Measurements from ENCODE around the gene GSE1.

Gene GSE1

DNA sequence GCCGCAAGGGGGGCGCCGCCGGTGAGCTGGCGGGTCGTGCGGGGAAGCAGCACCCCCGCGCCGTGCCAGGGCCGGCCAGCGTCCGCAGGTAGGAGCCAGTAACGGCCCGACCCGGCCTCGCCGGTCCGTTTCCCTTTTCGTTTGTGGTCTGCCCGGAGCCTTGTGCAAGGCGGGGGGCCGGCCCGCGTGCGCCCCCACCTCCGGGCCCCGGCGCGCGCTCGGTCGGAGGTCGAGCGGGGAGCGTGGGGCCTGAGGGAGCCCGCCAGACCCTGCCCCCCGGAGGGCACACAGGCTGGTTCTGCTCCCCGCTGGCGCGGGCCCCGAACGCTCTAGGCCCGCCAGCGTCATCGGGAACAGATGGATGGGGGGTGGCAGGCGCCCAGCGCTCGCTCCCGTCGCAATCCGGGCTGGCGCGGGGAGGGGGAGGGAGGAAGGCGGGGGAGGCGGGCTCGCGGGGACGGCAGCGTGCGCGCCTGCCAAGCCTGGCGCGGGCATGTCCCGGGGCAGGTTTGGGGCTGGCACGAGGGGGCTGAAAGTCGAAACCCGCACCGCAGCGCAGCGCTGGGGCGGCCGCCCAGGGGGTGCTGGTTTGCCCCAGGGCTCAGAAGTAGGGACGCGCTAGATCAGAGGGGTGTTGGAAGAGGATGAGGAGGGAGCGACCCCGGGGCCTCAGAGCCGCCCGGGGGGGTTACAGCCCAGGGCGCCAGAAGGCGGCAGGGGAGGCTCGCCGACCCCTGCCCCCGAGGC lies 1.5 kb upstream of the GSE1 start:
- Histone ChIP-seq H3K4me1 (ENCODE audit: control insufficient read depth, low read depth, low read length) (peaks cover 38% of the 10 kb centered on the region), H3K27ac (ENCODE audit: low read length) (no peak overlapping the region), H3K9ac (ENCODE audit: low read length) (peak overlapping the region; percentile 59), H3K27me3 (ENCODE audit: control insufficient read depth, insufficient read depth, low read length) (peaks cover 17% of the 10 kb centered on the region), H3K9me3 (ENCODE audit: control insufficient read depth, low read depth, low read length) (no peaks in the 10 kb centered on the region), H3K4me3 (ENCODE audit: low read length) (peak overlapping the region; percentile 62), H3K36me3 (ENCODE audit: control insufficient read depth, low read depth, low read length) (no peaks in the 10 kb centered on the region)

DNA sequence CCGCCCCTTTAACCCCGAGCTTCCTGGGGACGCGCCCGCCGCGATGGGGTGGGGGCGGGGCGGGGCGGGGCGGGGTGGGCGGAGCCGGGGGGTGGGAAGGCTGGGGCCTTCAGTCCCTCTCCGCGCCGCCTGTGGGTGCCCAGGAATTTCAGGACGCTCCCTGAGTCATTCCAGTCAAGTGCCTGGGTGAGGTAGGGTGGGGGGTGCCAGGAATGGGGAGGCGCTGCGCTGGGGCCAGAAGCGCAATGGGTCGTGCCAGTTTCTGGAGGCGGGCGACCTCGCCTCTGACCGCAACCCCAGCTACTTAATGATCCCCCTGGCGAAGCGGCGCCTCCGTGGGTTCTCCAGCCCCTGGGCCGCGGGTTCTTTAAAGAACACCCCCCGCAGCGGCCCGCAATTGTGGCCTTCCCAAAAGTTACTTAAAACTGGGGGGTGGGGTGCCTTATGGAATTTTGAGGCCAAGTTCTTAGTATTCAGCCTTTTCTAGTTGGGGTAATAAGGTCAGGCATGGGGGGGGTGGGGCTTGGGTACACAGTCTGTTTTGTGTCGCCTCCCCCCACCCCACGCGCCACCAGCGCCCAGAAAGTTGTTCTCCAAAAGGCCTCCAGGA lies 826 bp upstream of the GSE1 start:
- Histone ChIP-seq H3K27ac (ENCODE audit: low read length) (no peak overlapping the region), H3K9me3 (ENCODE audit: control insufficient read depth, low read depth, low read length) (no peaks in the 10 kb centered on the region), H3K9ac (ENCODE audit: low read length) (peak overlapping the region; percentile 50), H3K4me3 (ENCODE audit: low read length) (peak overlapping the region; percentile 69), H3K4me1 (ENCODE audit: control insufficient read depth, low read depth, low read length) (peaks cover 37% of the 10 kb centered on the region), H3K36me3 (ENCODE audit: control insufficient read depth, low read depth, low read length) (no peaks in the 10 kb centered on the region), H3K27me3 (ENCODE audit: control insufficient read depth, insufficient read depth, low read length) (peaks cover 17% of the 10 kb centered on the region)

GRCh38 chr16:85613604-85614337 lies 649 bp downstream of the GSE1 start:
- peaks cover 23% of the 10 kb centered on the region for H3K4me1 ChIP-seq (ENCODE audit: control insufficient read depth, low read depth, low read length)
- peak overlapping the region; percentile 66 for H3K9ac ChIP-seq (ENCODE audit: low read length)
- H3K27me3 ChIP-seq (ENCODE audit: control insufficient read depth, insufficient read depth, low read length): peaks cover 13% of the 10 kb centered on the region
- peak overlapping the region; percentile 70 for H3K4me3 ChIP-seq (ENCODE audit: low read length)
- no peaks in the 10 kb centered on the region for H3K36me3 ChIP-seq (ENCODE audit: control insufficient read depth, low read depth, low read length)
- H3K9me3 ChIP-seq (ENCODE audit: control insufficient read depth, low read depth, low read length): no peaks in the 10 kb centered on the region
- no peak overlapping the region for H3K27ac ChIP-seq (ENCODE audit: low read length)

DNA sequence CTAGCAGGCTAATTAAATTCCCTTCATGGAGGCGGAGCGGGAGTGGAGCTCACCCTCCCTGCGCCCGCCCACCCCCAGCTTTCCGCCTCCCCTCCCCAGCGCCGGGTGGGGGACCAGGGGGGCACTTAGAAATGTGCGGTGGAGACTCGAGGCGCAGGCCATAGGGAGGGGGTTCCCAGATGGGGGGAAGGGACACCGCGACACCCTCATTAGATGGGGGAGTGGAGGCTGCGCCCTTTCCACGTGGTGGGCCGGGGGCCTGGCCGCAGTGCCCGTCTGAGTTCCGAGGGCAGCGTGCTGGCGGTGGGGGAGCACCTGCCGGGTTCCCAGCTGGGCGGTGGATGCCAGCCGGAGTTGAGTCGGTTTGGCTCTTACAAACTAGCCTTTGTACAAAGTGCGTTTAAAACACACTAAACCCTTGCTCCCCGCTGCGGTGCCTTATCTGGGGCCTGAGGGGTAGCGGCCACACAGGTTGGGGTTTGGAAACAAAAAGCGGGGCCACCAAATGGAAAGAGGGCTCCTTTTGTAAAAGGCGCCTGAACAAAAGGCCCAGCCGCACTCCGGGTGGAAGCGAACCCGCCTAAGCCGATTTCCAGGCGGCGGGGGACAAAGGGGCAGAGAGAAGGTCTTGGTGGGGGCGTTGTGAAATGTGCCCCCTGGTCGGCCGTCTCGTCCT lies 1.4 kb downstream of the GSE1 start:
- peaks cover 6% of the 10 kb centered on the region for H3K27me3 ChIP-seq (ENCODE audit: control insufficient read depth, insufficient read depth, low read length)
- no peaks in the 10 kb centered on the region for H3K9me3 ChIP-seq (ENCODE audit: control insufficient read depth, low read depth, low read length)
- no peaks in the 10 kb centered on the region for H3K36me3 ChIP-seq (ENCODE audit: control insufficient read depth, low read depth, low read length)
- H3K9ac ChIP-seq (ENCODE audit: low read length): peak overlapping the region; percentile 66
- peaks cover 22% of the 10 kb centered on the region for H3K4me1 ChIP-seq (ENCODE audit: control insufficient read depth, low read depth, low read length)
- no peak overlapping the region for H3K27ac ChIP-seq (ENCODE audit: low read length)
- H3K4me3 ChIP-seq (ENCODE audit: low read length): peak overlapping the region; percentile 70

GRCh38 chr16:85615014-85615851 lies 2.1 kb downstream of the GSE1 start:
- H3K27ac ChIP-seq (ENCODE audit: low read length): no peak overlapping the region
- no peaks in the 10 kb centered on the region for H3K27me3 ChIP-seq (ENCODE audit: control insufficient read depth, insufficient read depth, low read length)
- peak overlapping the region; percentile 66 for H3K9ac ChIP-seq (ENCODE audit: low read length)
- H3K4me3 ChIP-seq (ENCODE audit: low read length): peak overlapping the region; percentile 70
- no peaks in the 10 kb centered on the region for H3K36me3 ChIP-seq (ENCODE audit: control insufficient read depth, low read depth, low read length)
- peaks cover 16% of the 10 kb centered on the region for H3K4me1 ChIP-seq (ENCODE audit: control insufficient read depth, low read depth, low read length)
- H3K9me3 ChIP-seq (ENCODE audit: control insufficient read depth, low read depth, low read length): no peaks in the 10 kb centered on the region

- no peak overlapping the region for H3K27ac ChIP-seq (ENCODE audit: low read length)
- H3K27me3 ChIP-seq (ENCODE audit: control insufficient read depth, insufficient read depth, low read length): no peaks in the 10 kb centered on the region
- no peaks in the 10 kb centered on the region for H3K9me3 ChIP-seq (ENCODE audit: control insufficient read depth, low read depth, low read length)
- no peaks in the 10 kb centered on the region for H3K36me3 ChIP-seq (ENCODE audit: control insufficient read depth, low read depth, low read length)
- peaks cover 11% of the 10 kb centered on the region for H3K4me1 ChIP-seq (ENCODE audit: control insufficient read depth, low read depth, low read length)
- peak overlapping the region; percentile 70 for H3K4me3 ChIP-seq (ENCODE audit: low read length)
- peak overlapping the region; percentile 13 for H3K9ac ChIP-seq (ENCODE audit: low read length)
These were observed 2.9 kb downstream of the GSE1 start for GRCh38 chr16:85615852-85616606.

DNA sequence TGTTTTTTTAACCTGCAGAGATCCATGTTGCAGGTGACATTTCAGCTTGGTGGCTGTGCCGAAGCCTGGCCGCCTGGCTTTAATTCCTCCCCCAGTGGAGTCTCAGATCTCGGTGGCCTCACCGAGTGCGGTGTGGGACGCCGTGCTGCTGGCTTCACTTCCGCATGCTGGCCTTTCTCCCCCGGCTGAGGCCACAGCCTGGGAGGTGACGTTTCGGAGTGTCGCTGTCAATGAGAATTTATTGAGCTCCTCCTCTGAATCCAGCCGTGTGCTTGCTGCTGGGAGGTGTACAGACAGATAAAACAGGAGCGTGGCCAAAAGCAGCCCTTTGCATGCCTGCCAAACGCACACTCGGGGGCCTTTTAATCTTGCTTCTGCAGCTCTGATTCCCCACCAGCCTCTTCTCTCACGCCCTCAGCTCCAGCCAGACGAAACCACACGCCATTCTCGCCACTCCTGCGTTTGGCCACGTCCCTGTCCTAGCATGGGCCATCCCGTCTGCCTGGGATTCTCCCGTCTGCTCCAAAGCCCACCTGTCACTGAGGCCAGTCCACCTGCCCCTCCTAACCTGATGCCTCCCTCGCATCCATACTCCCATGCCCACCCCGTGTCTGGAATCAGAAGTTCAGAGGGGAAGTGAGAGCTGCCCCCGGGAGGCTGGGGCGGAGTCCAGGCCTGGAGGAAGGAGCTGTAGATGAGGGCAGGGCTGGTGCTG lies 3.6 kb downstream of the GSE1 start:
- Histone ChIP-seq H3K36me3 (ENCODE audit: control insufficient read depth, low read depth, low read length) (no peaks in the 10 kb centered on the region), H3K9me3 (ENCODE audit: control insufficient read depth, low read depth, low read length) (no peaks in the 10 kb centered on the region), H3K4me3 (ENCODE audit: low read length) (no peak overlapping the region), H3K27me3 (ENCODE audit: control insufficient read depth, insufficient read depth, low read length) (no peaks in the 10 kb centered on the region), H3K4me1 (ENCODE audit: control insufficient read depth, low read depth, low read length) (peaks cover 11% of the 10 kb centered on the region), H3K27ac (ENCODE audit: low read length) (no peak overlapping the region), H3K9ac (ENCODE audit: low read length) (no peak overlapping the region)

DNA sequence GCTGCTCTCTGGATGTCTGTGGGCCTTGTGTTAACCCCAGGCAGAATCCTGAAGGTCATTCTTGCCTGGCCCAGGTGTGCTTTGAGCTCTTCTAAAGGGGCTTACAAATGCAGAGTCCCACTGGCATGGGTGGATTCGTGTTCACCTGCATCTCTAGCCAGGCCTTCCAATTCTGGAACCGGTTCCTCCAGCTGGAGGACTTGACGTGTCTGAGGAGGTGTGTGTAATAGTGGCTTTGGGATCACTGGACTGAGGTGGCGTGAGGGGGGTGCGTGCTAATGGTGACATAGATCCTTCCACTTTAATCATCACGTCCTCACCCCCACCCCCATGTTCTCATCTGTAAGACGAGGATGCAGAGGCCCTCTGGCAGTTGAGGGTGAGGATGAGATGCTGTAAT lies 4.8 kb downstream of the GSE1 start:
- Histone ChIP-seq H3K27me3 (ENCODE audit: control insufficient read depth, insufficient read depth, low read length) (no peaks in the 10 kb centered on the region), H3K9ac (ENCODE audit: low read length) (no peak overlapping the region), H3K36me3 (ENCODE audit: control insufficient read depth, low read depth, low read length) (no peaks in the 10 kb centered on the region), H3K27ac (ENCODE audit: low read length) (no peak overlapping the region), H3K9me3 (ENCODE audit: control insufficient read depth, low read depth, low read length) (no peaks in the 10 kb centered on the region), H3K4me1 (ENCODE audit: control insufficient read depth, low read depth, low read length) (peaks cover 11% of the 10 kb centered on the region), H3K4me3 (ENCODE audit: low read length) (no peak overlapping the region)

DNA sequence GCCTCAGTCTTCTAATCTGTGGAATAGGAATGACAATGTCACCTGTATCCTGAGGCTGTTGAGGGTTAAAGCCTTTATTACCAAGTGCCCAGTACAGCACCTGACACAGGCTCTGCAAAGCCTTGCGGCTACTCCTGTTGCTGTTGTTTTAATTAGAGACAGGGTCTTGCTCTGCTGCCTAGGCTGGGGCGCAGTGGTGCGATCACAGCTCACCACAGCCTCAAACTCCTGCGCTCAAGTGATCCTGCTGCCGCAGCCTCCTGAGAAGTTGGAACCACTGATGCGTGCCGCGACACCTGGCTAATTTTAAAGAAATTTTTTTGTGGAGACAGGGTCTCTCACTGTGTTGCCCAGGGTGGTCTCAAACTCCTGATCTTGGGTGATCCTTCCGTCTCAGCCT lies 5.4 kb downstream of the GSE1 start:
- Histone ChIP-seq H3K4me3 (ENCODE audit: low read length) (no peak overlapping the region), H3K27me3 (ENCODE audit: control insufficient read depth, insufficient read depth, low read length) (no peaks in the 10 kb centered on the region), H3K9me3 (ENCODE audit: control insufficient read depth, low read depth, low read length) (no peaks in the 10 kb centered on the region), H3K36me3 (ENCODE audit: control insufficient read depth, low read depth, low read length) (no peaks in the 10 kb centered on the region), H3K27ac (ENCODE audit: low read length) (no peak overlapping the region), H3K4me1 (ENCODE audit: control insufficient read depth, low read depth, low read length) (peaks cover 11% of the 10 kb centered on the region), H3K9ac (ENCODE audit: low read length) (no peak overlapping the region)
